GM21723 (cell line): ENCODE data around the gene MRPS27.

Experiments used
- ATAC-seq: cut with Tn5 transposase; IDR thresholded peaks from one replicate; pipeline ENCODE4 v1.9.1; 2021; ENCODE audit warnings: mild to moderate bottlenecking, moderate library complexity; ENCODE audit not compliant: unreplicated experiment

Gene MRPS27

DNA sequence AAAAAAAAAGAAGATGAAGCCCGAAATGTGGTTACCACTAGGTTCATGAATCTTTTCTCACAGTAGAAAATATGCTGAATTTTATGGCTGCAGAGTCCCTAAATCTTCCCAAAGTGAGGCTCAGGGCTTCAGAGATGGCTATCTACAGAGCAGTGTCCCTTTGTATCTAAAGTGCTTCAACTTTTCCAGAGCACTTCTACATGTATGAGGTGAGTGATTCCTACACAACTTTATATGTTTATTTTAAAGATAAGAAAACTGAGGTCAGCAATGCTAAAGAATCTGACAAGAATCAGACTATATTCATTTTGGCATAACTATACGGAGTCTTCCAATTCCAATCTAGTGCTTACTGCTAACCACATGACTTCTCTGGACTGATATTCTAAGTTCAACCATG lies 53.2 kb downstream of the MRPS27 start:
- no peak for ATAC-seq

DNA sequence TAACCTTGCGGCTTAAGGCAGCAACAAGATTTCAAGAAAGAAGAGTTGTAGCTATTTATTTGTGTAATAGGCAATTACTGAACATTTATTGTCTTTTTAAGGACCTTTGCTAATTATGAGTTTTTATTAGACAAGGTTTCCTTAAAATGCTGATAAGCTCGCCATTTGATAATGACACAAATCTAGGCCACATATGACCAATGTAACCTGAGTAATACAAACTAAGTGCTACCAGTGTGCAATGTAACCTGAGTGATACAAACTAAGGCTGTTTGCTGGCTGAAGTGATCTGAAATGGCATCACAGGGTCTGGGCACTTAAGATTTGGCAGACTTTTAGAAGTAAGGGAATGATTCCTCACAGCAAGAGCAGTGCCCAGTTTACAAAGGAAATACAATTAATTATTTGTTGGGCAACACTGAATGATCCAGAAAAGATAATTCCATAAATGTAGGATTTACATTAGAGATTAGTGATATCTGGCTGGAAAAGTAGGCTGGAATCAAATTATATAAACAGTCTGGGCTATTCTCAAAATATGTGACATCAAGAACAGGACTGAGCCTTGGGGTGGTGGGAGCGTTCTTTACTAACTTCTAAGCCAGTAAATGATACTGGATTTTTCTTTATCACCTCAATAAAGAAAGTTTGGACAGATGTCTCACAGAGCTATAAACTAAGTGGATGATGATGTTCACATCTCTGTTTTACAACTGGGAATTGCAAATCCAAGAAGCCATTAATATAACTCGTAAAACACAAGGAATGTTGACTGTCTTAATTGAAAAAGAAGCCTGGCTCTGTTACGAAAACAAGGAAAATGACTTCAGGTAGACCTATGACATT lies 54.8 kb downstream of the MRPS27 start:
- ATAC-seq: no peak

DNA sequence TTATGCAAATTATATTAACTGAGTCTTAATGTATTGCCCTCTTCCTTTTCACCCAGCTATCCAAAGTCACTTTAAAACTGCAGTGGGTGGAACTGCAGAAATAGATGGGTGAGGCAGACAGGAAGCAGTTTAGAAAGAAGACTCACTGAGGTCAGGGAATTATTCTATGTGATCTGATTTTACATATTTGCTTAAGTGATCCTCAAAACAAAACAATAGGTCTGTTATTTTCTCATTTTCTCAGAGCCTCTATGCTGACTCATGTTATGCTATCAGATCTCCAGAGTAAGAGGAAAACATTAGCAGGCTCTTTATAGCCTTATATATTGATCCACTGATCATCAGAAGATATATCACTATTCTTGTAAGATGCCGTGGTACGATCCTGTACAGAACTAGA lies 63.5 kb downstream of the MRPS27 start:
- ATAC-seq: no peak

DNA sequence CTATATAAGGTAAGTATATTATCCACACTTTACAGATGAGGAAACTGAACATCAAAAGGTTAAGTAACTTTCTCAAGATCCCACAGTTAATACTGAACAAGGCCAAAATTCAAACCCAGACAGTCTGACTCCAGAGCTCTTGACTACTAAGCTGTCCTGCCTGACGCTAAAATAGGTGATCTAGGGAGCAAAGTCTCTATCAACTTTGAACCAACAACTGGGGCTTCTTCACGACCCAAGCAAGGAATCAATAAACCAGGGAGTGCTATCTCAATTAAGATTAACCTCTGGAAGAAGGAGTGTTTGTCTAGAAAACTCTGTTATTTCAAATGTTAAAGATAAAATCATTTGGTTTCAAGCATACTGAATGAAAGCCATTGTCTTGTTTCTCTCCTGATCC lies 64.4 kb downstream of the MRPS27 start:
- ATAC-seq: no peak

DNA sequence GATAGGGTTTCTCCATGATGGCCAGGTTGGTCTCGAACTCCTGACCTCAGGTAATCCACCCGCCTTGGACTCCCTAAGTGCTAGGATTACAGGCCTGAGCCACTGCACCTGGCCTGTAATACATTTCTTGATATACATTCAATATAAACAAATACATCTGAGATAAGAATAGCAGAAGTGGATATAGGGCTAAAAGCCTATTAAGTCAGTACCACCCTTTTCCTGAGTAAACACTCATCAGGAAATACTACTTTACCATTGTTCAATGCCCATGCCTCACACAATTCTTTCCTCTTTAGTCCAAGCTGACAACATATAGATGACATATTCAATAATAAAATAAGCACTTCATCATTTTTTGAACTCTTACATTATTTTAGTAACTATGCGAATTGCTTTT lies 64.8 kb downstream of the MRPS27 start:
- ATAC-seq: no peak

DNA sequence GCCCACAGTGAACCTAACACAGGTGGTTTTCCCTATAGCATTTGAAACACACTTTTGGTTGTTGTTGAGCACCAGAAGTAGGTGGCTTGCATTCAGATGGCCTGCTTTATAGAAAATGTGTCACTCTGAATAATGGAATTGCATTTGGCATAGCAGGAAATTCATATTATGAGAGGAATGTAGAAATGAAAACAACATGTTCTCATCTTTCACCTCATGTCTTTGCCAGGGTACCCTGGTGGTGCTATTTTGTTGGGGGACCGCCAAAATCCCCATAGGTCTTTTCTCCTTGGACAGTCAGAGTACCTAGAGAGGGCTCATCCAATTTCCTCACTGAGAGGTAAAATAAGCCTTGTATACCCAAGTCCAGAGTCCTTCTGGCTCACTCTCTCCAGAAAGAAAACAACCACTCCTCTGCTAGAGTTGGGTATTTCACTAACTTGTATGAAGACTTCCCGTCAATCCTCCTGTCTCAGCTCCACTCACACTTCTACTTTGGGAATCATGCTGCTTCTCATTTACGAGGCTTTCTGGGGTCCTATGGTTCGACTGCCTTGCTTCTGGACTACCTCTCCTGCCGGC lies 67.4 kb downstream of the MRPS27 start:
- no peak for ATAC-seq

DNA sequence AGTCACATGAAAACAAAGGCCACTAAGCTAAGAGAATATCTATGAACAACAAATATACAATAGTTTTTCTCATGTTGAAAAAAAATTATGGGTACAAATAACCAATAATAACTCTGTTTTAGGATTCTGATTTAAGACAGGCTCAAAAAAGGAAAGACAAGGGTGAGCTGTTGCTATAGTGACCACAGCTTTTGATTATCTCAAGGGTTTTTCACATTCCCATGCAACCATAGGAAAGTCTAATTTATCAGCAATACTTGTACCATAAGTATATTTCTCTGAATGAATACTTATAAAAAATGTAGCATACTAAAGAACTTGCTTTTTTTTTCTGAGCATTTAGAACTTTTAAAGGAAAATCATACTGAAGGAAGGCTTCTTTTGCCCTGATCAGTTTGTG lies 68.0 kb downstream of the MRPS27 start:
- ATAC-seq: no peak

DNA sequence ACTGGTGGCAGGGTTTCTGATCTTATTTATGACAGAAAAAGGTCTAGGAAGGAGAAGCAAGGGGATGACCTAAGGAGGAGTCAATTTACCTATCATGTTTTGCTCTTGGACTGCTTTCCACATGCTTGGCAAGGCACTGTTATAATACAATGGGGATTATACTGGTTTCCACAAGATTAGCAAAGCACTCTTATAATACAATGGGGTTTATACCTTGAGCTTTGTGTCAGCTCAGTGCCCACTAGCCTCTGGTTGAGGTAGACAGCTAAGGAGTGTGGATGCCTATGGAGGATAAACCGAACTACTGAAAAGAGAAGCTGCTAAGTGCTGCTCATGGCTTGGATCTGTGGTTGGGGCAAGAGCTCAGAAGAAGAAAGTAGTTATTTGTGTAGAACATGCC lies 68.7 kb downstream of the MRPS27 start:
- ATAC-seq: no peak

DNA sequence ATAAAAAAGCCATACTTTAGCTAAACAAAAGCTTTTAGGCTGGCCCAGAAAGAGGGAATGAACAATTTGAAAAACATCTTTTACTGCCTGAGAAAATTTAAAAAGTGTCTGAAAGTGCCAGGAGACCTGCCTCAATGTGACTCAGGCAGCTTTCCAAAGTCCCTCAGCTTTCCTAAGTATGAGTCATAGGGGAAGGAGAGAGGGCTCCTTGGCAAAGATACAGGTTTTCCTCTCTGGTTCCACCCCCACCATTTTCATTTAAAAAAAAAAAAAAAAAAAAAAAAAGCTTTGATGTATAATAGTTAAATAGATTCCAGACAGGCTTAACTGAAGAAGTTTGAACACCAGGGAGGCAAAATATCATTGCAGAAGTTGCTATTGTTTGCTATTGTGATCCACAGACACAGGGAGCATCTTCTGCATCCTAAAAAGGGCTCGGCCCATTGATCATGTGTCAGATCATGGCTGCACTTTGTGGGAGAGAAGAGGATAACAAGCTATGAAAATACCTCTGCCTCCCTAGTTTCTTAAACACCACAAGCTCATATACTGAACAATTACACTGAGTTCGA lies 71.5 kb downstream of the MRPS27 start:
- ATAC-seq: no peak

DNA sequence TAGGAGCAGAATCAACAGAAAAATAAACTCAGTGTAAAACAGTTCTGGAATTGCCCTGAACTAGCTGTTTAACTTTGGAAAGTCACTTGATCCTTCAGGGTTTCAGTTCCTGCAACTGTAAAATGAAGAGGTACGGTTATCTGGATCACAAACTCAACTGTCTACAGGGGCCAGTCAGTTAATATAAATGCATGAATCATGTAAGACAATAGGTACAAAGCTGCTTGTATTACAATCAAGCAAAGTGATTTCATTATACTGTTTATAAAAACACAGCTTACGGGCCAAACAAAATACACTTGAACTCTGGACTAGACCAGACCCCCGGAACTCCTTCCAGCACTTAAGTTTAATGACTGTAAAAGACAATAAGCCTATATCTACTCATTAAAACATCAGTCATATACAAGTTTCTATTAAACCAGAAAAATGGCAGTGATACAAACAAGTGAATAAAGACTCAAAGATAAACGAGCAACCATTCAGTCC lies 73.0 kb downstream of the MRPS27 start:
- ATAC-seq: no peak

DNA sequence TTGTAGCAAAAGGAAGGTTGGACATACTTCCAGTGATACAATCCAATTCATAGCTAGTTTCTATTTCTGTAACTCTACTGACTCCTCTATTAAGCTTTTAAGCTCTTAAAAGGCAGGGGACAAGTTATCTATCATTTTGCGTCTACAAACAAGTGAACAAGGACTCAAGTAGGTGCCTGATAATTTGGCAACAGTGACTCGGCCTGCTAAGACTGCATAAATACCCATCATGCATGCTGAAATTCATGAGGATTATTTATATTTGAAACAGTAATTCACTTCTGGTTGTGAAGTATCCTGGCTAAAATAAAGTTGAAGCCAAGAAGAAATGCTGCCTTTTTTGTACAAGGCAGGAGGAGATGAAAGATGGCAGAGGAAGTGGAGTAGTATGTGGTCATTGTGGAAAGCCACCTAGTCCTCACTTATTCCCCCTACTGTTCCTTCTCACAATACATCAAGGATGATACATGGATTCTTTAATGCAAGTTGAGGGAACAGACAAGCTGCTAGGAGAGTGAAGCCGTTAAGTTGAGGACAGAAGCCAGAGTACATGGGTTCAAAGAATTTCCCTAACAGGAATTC lies 74.0 kb downstream of the MRPS27 start:
- no peak for ATAC-seq

DNA sequence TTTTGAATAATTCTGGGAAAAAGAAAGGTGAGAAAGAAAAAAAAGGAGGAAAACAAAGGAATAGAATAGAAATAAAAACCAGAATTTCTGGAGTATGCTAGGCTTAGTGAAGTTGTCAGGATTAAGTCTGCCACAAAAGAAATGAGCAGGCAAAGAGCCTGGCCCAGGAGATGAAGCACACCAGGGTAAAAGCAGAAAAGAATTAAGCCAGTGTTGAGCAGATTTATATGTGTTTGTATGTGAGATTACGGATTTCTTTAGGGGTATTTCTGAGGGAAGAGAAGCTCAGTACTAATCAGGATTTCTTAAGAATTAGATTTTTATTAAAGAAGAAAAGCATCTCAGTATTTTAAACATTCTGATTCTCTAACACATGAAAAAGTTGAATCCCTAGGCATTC lies 74.5 kb downstream of the MRPS27 start:
- ATAC-seq: no peak

DNA sequence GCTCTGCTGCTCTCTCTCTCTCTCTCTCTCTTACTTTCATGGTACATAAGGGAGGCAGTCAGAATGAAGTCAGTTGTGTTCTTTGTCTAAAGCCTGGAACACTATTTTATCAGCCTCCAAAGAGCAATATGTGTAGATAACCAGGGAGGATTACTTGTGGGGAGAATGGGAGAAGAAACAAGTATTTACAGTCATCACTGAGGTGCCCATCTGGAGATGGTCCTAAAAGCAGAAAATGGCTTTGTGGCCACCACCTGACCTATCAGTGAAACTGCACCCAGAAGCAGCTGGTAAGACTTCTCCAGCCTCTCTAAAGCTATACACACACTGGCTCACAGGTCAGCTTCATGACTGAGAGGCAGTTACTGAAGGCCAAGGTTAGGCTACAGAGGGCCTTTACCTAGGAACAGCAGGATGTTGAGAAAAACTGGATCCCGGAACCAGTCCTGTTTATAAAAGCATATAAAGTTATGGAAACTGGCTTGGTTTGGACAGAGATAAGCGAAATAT lies 75.1 kb downstream of the MRPS27 start:
- peak; percentile 88 for ATAC-seq

DNA sequence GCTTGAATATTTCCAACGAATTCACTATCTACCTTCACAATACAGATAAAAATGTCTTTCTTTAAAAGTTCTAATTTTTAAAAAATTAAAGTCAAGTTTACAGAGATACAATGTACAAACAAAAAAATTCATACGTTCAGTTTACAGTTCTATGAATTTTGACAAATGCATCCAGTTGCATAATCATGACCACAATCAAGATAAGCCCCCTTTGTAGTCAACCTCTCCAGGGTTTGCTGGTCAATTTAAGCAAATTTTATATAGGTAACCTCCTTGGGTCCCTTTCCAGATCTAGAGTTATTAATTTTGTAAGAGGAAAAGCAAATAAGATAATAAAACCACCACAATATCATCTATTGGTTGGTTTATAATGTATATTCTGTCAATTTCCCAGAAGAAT lies 76.3 kb downstream of the MRPS27 start:
- no peak for ATAC-seq

DNA sequence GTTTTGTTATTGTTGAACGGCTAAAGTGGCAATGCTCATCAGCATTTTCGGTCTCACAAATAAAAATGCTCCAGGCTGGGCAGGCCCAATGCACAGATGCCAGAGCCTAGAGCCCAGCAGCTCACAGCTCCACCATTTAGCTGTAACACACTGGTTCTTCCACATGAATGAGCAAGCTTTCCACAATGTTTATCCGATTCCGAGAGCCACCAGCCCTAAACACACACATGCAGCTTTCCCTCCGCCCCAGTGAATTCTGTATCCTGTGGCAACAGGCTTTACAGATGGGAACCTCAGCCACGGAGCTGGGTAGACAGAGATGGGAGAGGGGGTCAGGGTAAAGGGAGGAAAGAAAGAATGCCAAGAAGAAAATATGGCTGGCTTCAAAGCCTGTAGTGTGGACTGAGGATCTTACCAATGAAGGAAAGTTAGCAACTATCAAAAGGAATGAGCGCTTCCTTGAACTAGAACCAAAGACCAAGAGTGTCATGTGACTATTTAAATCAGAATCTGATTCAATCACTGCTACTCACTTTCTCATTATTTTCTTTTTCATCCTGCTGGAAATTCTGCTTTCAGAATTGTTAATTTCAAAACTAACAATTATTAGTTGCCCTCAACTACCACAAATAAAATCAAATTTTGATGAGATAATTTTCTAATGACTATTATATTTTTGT lies 77.1 kb downstream of the MRPS27 start:
- no peak for ATAC-seq

DNA sequence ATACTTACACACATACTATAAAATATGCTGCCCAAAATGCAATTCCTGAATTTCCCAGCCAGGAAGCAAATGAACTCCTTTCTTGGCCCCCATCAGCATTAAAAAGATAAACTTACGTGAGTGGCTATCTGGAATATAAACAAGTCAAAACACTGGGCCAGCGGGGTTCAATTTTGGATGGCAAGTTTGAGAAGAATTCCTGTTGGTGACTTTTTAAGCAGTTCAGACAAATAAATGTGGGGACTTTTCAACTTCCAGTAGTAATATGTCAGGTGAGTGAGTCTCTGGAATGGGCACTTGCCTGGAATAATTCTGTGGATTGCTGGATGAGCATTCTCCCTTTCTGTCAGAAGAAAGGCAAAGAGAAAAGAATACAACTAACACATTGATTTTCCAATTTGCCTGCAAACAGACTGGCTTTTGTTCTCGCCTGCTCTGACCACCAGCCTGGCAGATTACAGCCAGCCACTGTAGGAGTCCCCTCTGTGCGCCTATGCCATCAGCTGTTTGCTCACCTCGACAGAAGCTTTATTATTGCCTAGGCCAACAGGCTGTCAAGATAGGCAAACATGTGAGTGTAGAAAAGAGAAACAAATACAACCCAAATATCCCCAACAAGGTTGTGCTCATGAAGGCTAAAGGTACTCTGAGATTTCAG lies 78.6 kb downstream of the MRPS27 start:
- no peak for ATAC-seq

DNA sequence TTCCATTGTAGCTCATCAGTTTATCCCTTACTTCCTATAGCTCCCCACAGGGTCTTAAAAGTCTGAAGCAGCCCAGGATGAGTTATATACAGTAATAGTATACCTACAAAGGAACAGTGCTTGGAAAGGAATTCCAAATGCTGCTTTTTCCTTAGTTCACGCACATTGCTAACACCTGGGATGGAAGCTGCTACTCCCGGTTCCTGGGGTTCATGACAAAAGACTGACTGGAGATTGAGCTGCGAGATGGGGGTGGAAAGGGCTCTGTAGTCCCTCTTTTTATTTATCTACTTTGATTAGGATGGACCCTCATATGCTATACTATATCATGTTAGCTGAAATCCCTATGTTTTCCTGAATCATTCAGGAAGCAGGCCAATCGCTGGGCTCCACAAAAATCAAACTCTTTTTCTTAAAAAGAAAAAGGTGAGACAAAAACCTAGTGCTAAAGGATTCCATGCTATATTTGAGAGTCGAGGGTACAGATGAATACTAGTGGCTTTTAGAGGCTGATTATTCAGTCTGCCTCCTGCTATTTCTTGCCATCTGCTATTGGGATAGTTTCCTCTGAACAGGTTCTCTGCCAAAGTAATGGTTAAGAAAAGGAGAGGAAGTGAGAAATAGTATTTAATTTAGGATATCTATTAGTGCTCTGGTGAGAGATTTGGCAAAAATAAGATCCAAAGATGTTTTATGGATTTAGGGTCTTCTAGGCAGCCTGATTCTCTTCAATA lies 81.2 kb downstream of the MRPS27 start:
- no peak for ATAC-seq

DNA sequence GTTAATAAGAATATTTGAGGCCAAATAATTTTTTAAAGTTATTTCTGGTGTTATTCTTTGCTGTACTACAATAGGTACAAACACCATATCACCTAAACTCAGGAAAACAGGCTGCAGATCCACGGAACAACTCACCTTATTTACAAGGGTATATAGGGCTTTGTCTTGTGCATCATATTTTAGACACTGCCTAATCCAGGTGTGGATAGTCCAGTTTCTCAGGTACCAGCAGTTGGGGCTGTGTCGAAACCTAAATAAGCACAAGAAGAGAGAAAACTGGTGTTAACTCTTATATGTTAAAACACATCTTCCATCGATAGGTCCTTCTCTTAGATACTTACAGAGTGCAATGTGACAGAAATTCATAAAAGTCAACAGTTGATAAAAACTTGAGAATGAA lies 82.2 kb downstream of the MRPS27 start:
- no peak for ATAC-seq

DNA sequence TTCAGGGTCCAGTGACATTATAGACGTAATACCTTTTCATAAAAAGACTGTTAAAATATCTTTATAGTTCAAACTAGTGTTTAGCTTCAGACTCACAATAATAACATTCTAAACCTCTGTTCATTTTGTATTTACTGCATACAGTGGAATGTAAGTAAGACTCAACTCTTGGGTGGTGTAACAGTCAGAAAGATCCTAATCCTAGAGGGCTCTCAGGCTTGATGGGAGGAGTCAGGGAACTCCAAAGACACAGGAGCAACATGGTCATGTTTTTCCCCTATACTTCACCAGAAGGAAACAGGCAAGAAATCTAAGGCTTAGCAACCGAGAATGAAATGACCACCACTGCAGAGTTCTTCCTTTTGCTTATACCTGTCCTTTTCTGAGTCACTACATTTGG lies 82.6 kb downstream of the MRPS27 start:
- ATAC-seq: no peak

DNA sequence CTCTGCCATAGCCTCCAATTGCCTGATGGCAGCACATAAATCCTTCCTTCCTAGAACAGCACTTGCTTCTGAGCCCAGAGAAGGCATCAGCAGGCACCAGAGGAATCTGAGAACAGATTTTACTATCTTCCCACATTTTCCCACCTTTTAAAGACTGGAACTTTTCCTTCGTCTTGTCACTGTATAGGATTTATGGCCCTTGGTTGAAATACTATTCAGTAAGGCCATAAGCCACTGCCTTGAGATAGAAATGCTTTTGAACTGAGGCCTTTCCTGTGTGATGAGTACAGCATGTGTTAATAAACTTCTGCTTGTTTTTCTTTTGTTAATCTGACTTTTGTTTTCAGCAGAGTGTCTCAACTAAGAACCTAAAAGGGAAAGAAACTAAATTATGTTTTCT lies 84.3 kb downstream of the MRPS27 start:
- no peak for ATAC-seq
